HEK293T (cell line): Measurements from ENCODE around the gene AGAP1.

ENCODE experiments used
- BHLHE40 ChIP-seq: fragments of 450-650 bp; IDR thresholded peaks from 2 replicates; pipeline ENCODE4 v1.6.1; 2016; ENCODE audit warnings: mild to moderate bottlenecking, moderate library complexity, borderline replicate concordance
- FOXM1 ChIP-seq: fragments of 450-650 bp; IDR thresholded peaks from 2 replicates; pipeline ENCODE4 v1.6.1; 2017; ENCODE audit warnings: mild to moderate bottlenecking, borderline replicate concordance

- TF ChIP-seq FOXM1 = no peak
- no peak for TF ChIP-seq BHLHE40
Observed at GRCh38 chr2:235877275-235877802, 383.5 kb downstream of the AGAP1 start.
